HG03378 (cell line): ENCODE data around the gene RETSAT.
"Not testable (repeated sequence)": the region's sequence is repeated elsewhere in the genome, so short reads cannot be mapped to it uniquely, and the experiment has no call there.

ENCODE experiments used
- ATAC-seq: cut with Tn5 transposase; IDR thresholded peaks from one replicate; pipeline ENCODE4 v1.9.1; 2021; ENCODE audit warnings: mild to moderate bottlenecking, moderate library complexity; ENCODE audit not compliant: unreplicated experiment

Gene RETSAT

DNA sequence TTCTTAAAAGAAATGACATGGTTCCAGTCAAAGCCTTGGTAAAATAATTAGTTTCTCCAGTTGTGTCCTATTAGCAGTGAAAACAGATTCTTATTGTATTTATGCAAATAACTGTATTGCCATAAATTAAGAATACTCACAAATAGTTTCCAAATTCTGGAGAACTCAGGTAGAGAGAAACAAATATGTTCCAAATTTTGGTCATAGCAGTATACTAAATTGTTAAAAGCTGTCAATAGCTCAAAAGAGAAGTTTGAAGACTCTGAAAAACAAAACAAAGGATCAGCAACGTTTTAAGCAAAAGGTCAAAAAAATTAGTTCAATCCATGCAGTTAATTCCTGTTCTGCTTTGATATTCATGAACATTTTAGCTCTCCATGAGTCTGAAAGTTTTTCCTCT, 25.7 kb upstream of the RETSAT start:
- ATAC-seq: no peak

DNA sequence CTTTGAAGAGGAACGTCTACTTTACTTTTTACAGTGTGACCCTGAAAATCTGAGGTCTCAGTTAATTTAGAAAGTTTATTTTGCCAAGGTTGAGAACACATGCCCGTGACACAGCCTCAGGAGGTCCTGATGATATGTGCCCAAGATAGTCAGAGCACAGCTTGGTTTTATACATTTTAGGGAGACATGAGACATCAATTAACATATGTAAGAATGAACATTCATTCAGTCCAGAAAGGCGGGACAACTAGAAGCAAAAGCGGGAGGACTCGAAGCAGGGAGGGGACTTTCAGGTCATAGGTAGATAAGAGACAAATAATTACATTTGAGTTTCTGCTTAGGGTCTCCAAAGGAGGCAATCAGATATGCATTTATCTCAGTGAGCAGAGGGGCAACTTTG, 23.9 kb upstream of the RETSAT start:
- ATAC-seq: no peak

DNA sequence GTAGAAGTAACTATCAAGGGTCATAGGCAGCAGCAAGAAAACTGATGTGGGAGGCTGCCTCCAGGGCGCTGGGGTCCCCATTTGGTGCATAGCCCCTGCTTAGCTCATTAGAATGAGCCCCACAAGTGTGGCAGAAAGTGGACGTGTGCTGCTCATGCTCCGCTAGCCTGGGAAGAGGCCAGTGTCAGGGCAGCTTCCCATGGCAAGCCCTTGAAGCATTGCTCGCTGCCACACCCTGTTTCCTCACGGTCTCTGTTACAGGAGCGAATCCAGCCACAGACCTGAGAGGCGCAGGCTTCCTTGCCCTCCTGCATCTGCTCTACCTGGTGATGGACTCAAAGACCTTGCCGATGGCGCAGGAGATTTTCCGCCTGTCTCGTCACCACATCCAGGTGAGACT, 22.8 kb upstream of the RETSAT start:
- ATAC-seq: no peak

- no peak for ATAC-seq
Observed at GRCh38 chr2:85376291-85377065, 22.1 kb upstream of the RETSAT start.

DNA sequence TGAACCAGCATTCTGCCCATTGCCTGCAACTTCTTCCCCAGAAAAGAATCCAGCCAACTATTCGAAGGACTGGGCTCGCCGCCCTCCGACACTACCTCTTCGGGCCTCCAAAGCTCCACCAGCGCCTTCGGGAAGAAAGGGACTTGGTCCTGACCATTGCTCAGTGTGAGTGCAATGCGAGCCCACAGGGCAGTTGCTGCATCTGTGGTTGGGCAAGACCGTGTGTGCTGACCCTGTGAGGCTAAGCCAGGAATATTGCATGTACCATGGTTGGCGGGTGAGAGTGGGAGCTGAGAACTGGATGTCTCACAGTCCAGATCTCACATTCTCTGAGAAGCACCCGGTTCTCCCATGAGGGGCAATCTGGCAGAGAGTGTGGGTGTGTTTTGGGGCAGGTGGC, 16.7 kb upstream of the RETSAT start:
- no peak for ATAC-seq

DNA sequence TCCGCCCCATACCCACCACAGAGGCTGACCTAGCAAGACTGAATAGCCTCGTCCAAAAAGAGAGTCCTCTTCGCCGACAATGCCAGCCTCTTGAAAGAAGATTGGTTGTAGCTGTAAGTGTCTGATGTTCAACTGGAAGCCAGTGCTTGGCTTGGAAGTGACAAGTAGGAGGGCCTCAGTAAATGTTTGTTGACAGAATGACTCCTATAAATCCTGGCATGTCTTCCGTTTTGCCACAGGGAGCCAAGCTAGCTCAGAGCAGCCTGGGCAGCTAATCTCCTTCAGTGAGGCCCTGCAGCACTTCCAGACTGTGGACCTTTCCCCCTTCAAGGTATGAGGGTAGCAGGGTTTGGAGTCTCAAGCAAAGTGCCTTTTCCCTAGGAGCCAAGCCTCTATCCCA, 15.2 kb upstream of the RETSAT start:
- ATAC-seq: no peak

DNA sequence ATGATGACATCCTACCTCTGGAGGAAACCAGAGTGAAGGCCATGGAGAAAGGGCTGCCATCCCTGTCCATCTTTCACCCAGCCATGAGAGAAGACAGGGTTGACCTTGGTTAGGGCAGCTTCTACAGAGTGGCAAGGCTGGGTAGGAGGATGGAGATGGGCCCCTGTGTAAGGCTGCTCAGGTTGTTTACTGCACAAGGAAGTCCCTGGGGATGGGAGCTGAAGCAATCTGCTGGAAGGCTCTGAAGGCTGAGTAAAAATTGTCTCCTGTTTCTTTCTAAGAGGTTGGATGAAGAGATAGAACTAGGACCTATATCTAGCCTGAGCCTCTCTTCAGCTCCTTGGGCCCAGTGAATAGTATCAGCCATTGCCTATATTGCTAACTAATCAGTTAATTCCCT, 14.6 kb upstream of the RETSAT start:
- ATAC-seq: no peak

- ATAC-seq: no peak
Observed at GRCh38 chr2:85367180-85367579, 12.9 kb upstream of the RETSAT start.

- ATAC-seq: not testable (repeated sequence)
Observed at GRCh38 chr2:85362653-85363387, 8.5 kb upstream of the RETSAT start.

DNA sequence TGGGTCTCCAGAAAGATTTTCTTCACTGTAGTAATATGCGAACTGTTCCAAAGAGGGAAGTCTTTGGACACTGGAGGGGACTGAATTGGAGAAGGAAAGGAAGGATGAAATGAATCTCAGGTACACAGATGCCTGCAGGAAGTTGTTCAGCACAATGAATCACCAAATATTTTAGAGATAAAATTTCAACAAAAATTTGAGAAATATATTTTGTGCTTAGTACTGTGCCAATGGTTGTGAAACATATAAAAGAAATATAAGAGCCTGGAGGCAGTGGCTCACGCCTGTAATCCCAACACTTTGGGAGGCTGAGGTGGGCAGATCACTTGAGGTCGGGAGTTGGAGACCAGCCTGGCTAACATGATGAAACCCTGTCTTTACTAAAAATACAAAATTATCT, 3.4 kb upstream of the RETSAT start:
- ATAC-seq: no peak

DNA sequence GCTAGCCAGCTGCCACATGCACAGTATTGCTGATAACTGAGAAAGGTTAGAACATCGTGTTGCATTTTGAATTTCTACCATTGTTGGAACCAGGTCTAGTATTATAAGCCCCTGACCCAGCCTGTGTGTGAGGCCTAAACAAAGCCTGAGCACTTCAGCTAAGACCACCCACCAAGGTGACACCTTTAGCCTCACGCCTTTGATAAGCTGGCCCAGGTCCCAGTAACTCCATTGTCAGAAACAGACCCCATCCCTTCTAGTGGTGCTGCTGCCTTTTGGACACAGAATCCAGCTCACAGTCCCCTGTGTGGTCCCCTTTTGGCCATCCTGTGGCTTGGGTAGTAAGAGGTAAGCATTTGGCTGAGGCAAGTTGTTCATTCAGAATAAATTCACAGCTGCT, 1.9 kb upstream of the RETSAT start:
- ATAC-seq: no peak

- ATAC-seq: no peak
Observed at GRCh38 chr2:85355521-85355920, 1.2 kb upstream of the RETSAT start.

- peak; percentile 16 for ATAC-seq
Observed at GRCh38 chr2:85355073-85355410, 714 bp upstream of the RETSAT start.

DNA sequence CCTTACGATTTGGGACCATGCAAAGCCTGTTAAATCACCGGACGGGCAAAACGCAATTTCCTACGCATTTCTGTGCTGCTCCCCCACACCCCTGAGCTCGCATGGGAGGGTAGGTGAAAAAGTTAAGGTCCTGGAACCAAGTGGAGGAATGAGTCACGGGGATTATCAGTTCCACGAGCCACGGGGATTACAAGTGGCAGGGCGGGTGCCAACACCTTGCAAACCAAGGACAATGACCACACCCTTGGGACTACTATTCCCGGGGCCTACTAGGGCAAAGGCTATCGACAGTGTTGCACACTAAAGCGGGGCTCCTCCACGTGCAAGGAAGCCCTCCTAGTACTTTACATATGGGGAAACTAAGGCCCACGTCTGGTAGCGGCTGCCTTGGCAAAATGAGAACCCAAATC, 447 bp downstream of the RETSAT start:
- ATAC-seq: peak; percentile 9

DNA sequence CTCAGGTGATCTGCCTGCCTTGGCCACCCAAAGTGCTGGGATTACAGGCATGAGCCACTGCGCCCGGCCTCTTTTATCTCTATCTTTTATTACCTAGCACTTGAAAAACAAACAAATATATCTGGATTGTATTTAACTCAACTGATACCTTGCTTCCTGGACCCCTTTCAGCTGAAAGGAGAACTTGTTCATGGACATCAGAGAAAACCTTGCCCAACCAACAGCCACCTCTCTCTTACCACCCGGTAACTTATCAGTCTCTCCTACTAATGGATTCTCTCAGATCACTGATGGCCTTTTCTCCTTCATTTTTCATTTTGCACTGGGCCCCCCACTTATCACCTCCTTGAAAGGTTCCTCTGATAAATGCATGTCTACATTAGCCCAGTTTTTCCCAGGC, 6.7 kb downstream of the RETSAT start:
- ATAC-seq: no peak

DNA sequence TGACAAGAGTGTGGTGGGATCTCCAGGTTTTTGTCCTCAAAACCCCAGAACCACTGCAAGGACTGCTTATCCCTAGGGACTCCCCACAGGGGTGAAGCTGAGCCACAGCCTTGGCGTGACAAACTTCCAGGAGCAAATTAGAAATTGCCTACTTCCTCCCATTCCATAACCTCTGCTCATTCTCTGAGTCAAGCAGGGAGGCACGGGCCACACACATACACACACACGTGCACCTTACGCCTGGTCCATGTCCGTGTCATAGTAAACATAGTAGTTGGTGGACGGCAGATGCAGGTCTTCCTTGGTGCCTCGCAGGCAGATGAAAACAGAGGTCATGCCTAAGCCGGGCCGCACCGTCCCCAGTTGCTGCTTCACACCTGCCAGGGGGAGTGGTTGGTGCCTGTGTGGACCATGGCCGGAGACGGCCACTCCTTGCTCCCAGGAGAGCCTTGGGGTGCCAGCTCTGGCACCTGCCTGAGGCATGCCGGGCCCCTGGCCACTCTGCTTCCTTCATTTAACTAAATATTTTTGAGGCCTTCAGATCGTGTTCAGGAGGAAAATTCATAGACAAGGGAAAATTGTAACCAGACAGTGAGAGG, 9.9 kb downstream of the RETSAT start:
- no peak for ATAC-seq

- not testable (repeated sequence) for ATAC-seq
Observed at GRCh38 chr2:85343207-85343895, 11.0 kb downstream of the RETSAT start.

DNA sequence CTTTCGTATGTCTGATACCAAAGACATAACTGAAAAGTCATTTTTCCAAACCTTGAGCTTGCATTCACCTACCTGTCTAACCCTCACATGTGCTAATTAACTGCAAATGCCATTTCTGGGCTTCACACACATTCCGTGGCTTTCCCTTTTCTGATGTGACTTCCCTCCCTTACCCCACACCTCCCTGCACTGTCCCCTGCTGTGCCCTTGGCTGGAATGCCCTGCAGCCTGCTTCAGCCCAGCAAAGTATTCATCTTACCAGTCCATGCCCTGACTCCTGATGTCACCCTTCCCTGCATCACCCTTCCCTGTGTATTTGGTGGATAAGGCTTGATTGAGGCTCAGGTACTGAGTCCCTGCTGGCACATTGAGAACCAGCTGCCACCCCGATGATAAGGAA, 12.2 kb downstream of the RETSAT start:
- ATAC-seq: no peak

- no peak for ATAC-seq
Observed at GRCh38 chr2:85341269-85342029, 12.9 kb downstream of the RETSAT start.

- ATAC-seq: no peak
Observed at GRCh38 chr2:85340034-85340892, 14.1 kb downstream of the RETSAT start.
